Upper lobe of left lung (tissue), 6 donors: ENCODE results near the gene ARID3C. TPM values are rescaled to one million over a fixed set of nuclear protein-coding genes. Genes with fewer than 3 reads are reported as not detected.

Experiments
- ATAC-seq, 2 donors: fragments of 200-7000 bp; cut with Tn5 transposase; one replicate each; pipeline ENCODE4 v1.9.1; 2022; ENCODE audit warnings: mild to moderate bottlenecking in 2 of 2, moderate library complexity in 2 of 2; ENCODE audit not compliant: low FRiP score in 2 of 2
- DNase-seq, 2 donors: peaks; one replicate each; pipeline ENCODE4 v3.0.0-alpha.2; 2019 to 2020
- H3K27ac ChIP-seq, 4 donors: fragments of 200-600 bp; sonication (generic); one replicate each; pipeline ENCODE4 v1.5.1; 2016 to 2019
- H3K27me3 ChIP-seq, 4 donors: fragments of 200-600 bp; sonication (generic); one replicate each; pipeline ENCODE4 v1.5.1; 2017 to 2019
- H3K36me3 ChIP-seq, 4 donors: fragments of 200-600 bp; sonication (generic); one replicate each; pipeline ENCODE4 v1.5.1; 2016 to 2019
- H3K4me1 ChIP-seq, 4 donors: fragments of 200-600 bp; sonication (generic); one replicate each; pipeline ENCODE4 v1.5.1; 2018 to 2019
- H3K4me3 ChIP-seq, 4 donors: fragments of 200-600 bp; sonication (generic); one replicate each; pipeline ENCODE4 v1.5.1; 2017 to 2019; ENCODE audit warnings: mild to moderate bottlenecking in 2 of 4, moderate library complexity in 1 of 4
- H3K9me3 ChIP-seq, 4 donors: fragments of 200-600 bp; sonication (generic); one replicate each; pipeline ENCODE4 v1.5.1; 2018 to 2019
- EP300 ChIP-seq, 4 donors: sonication (generic); formaldehyde crosslinking; IDR thresholded peaks; one replicate each; pipeline ENCODE4 v1.5.1; 2017; ENCODE audit warnings: antibody characterized with exemption in 4 of 4, control low read depth in 2 of 4
- POLR2A ChIP-seq, 4 donors: fragments of 450-650 bp; IDR thresholded peaks; one replicate each; pipeline ENCODE4 v1.5.1; 2016 to 2017; ENCODE audit warnings: antibody characterized with exemption in 4 of 4, mild to moderate bottlenecking in 2 of 4
- POLR2AphosphoS5 ChIP-seq, 2 donors: sonication (generic); formaldehyde crosslinking; IDR thresholded peaks; one replicate each; pipeline ENCODE4 v1.5.1; 2017; ENCODE audit warnings: antibody characterized with exemption in 2 of 2
- WGBS, 2 donors: methylation state at CpG; one replicate each; pipeline ENCODE4 v1.1.5; 2017 to 2018; 5-methylcytosine and 5-hydroxymethylcytosine counted together
- total RNA-seq, 6 donors: library from RNA; depleted of rRNA in 4 of 6; stranded (reverse); fragments of >200 nt in 4 of 6; gene quantifications; one replicate each; pipeline versions ENCODE4 v1.1.0 to v1.2.1, GENCODE V29; 2016 to 2021
- TF ChIP-seq, protein P1 (sequence below), 6 experiments: fragments of 450-650 bp in 4 of 6; fragments of 200-600 bp in 2 of 6; sonication (generic) in 2 of 6; IDR thresholded peaks; one replicate each; pipeline ENCODE4 v1.5.1; 2016 to 2019; ENCODE audit warnings: antibody characterized with exemption in 6 of 6
- donor health status: DM: no; HTN: no; CAD: no; lungs with moderate emphysema.
- donor health status: DM: no; HTN: yes; CAD: no; lungs with severe emphysema.

Gene ARID3C
- total RNA-seq, 6 donors from 2014 or later = not detected

- no peak for ATAC-seq
- TF ChIP-seq EP300 (IDR thresholded peaks at IDR 0.05) (no peak), POLR2A (IDR thresholded peaks at IDR 0.05) (no peak), POLR2AphosphoS5 (IDR thresholded peaks at IDR 0.05) (no peak)
- TF ChIP-seq, protein P1, sequence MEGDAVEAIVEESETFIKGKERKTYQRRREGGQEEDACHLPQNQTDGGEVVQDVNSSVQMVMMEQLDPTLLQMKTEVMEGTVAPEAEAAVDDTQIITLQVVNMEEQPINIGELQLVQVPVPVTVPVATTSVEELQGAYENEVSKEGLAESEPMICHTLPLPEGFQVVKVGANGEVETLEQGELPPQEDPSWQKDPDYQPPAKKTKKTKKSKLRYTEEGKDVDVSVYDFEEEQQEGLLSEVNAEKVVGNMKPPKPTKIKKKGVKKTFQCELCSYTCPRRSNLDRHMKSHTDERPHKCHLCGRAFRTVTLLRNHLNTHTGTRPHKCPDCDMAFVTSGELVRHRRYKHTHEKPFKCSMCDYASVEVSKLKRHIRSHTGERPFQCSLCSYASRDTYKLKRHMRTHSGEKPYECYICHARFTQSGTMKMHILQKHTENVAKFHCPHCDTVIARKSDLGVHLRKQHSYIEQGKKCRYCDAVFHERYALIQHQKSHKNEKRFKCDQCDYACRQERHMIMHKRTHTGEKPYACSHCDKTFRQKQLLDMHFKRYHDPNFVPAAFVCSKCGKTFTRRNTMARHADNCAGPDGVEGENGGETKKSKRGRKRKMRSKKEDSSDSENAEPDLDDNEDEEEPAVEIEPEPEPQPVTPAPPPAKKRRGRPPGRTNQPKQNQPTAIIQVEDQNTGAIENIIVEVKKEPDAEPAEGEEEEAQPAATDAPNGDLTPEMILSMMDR (IDR thresholded peaks at IDR 0.05) = no peak
- peak overlapping the region; percentile 58 to 91 (median 81) for H3K4me3 ChIP-seq
- H3K4me1 ChIP-seq = peaks cover 21 to 23% (median 22%) of the 10 kb centered on the region in 4 donors
- H3K27ac ChIP-seq = peak overlapping the region; percentile 73 to 94 (median 88)
- H3K9me3 ChIP-seq = no peaks in the 10 kb centered on the region
- no peak for DNase-seq
- WGBS, 2 donors = 21 to 42% methylated on average over 6 to 7 of the region's 7 CpGs
- H3K36me3 ChIP-seq = peaks cover 0 to 8% (median 4%) of the 10 kb centered on the region in 4 donors
- no peaks in the 10 kb centered on the region for H3K27me3 ChIP-seq
Observed at GRCh38 chr9:34638138-34638445, 9.2 kb upstream of the ARID3C start.

- H3K36me3 ChIP-seq = peaks cover 0 to 8% (median 4%) of the 10 kb centered on the region in 4 donors
- 0% methylated on average over 19 to 37 of the region's 74 CpGs for WGBS, 2 donors
- peak within 1 kb of the TSS; percentile 73 to 94 (median 88) for H3K27ac ChIP-seq
- peaks cover 21 to 23% (median 22%) of the 10 kb centered on the region in 4 donors for H3K4me1 ChIP-seq
- ATAC-seq (peak; percentile 97 to 98), DNase-seq (peak; percentile 94 to 98)
- peak within 1 kb of the TSS; percentile 58 to 91 (median 81) for H3K4me3 ChIP-seq
- no peaks in the 10 kb centered on the region for H3K27me3 ChIP-seq
- TF ChIP-seq POLR2AphosphoS5 (IDR thresholded peaks at IDR 0.05) (peak; percentile 77 to 88), EP300 (IDR thresholded peaks at IDR 0.05) (no peak), POLR2A (IDR thresholded peaks at IDR 0.05) (peak in 3 of 4 donors; percentile 13 to 93 (median 70))
- TF ChIP-seq, protein P1 (IDR thresholded peaks at IDR 0.05) = peak in 3 of 6 experiments; percentile 35 to 47 (median 45)
- no peaks in the 10 kb centered on the region for H3K9me3 ChIP-seq
Observed at GRCh38 chr9:34637356-34638137, 8.7 kb upstream of the ARID3C start, which contains the start of gene SIGMAR1. SIGMAR1 (minus strand) TSS chr9:34637787; CDS start chr9:34637697, 90 bp downstream.

DNA sequence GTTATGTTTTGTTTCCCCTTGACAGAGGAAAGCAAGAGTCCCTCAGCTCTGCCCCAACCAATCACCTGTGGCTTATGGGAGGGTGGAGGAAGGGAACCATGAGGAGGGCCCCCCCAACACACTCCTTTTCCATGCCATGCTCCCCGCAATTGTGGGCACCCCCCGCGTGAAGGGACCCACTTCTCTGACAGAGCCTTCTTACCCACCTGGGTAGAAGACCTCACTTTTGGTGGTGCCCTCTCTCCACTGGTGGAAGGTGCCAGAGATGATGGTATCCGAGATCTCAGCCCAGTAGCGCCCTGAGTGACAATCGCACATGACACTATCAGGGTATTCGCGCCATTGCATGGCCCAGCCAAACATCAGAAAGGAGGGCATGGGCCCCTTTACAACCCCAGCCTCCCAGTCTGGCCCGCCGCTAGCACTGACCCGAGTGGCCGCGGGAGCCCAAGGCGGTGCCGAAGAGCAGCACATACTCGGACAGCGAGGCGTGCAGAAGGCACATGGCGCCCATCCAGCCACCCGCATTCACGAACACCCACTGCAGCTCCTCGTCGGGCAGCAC, 8.0 kb upstream of the ARID3C start:
- DNase-seq (no peak), ATAC-seq (no peak)
- no peaks in the 10 kb centered on the region for H3K9me3 ChIP-seq
- TF ChIP-seq POLR2A (IDR thresholded peaks at IDR 0.05) = no peak
- no peak for TF ChIP-seq EP300 (IDR thresholded peaks at IDR 0.05)
- TF ChIP-seq POLR2AphosphoS5 (IDR thresholded peaks at IDR 0.05) = no peak
- TF ChIP-seq, protein P1 (IDR thresholded peaks at IDR 0.05) = no peak
- 5 to 12% methylated on average over 15 to 17 of the region's 23 CpGs for WGBS, 2 donors
- H3K36me3 ChIP-seq = peaks cover 0 to 8% (median 4%) of the 10 kb centered on the region in 4 donors
- H3K27me3 ChIP-seq = no peaks in the 10 kb centered on the region
- peaks cover 21 to 23% (median 22%) of the 10 kb centered on the region in 4 donors for H3K4me1 ChIP-seq
- H3K4me3 ChIP-seq = peak overlapping the region; percentile 58 to 91 (median 81)
- H3K27ac ChIP-seq = peak overlapping the region; percentile 73 to 94 (median 88)

- no peak for DNase-seq
- TF ChIP-seq, protein P1 (IDR thresholded peaks at IDR 0.05) = no peak
- TF ChIP-seq POLR2AphosphoS5 (IDR thresholded peaks at IDR 0.05) (no peak), EP300 (IDR thresholded peaks at IDR 0.05) (no peak), POLR2A (IDR thresholded peaks at IDR 0.05) (no peak)
Observed at GRCh38 chr9:34635556-34635955, 6.7 kb upstream of the ARID3C start.

More at GRCh38 chr9:34635556-34635955, 6.7 kb upstream of the ARID3C start:
- Histone ChIP-seq H3K27ac (no peak overlapping the region), H3K9me3 (no peaks in the 10 kb centered on the region), H3K36me3 (peaks cover 0 to 8% (median 4%) of the 10 kb centered on the region in 4 donors), H3K4me1 (peaks cover 21 to 23% (median 22%) of the 10 kb centered on the region in 4 donors), H3K27me3 (no peaks in the 10 kb centered on the region), H3K4me3 (no peak overlapping the region)
- ATAC-seq = no peak
- 98% methylated on average over 12 to 14 of the region's 14 CpGs for WGBS, 2 donors
